Measurements from ENCODE around the gene IAPP.

- TF ChIP-seq CTCF (IDR thresholded peaks at IDR 0.05) (no peak), POLR2A (IDR thresholded peaks at IDR 0.05) (no peak)
Observed at GRCh38 chr12:21379218-21379617, 6.5 kb downstream of the IAPP start.
